Astrocyte of the cerebellum (primary cell): ENCODE data around the gene MTHFD1L.

Experiments used
- DNase-seq: peaks from one replicate; pipeline ENCODE4 v3.0.0-alpha.2; 2011; ENCODE audit warnings: low read depth
- H3K4me3 ChIP-seq: 2 replicates; pipeline ENCODE4 v1.5.1; 2011; ENCODE audit warnings: mild to moderate bottlenecking, low read depth, low read length, moderate library complexity
- in situ Hi-C: cut with HindIII; loops from 2 replicates; pipeline ENCODE4 v1.10.0; 2017; ENCODE audit warnings: low sequenced_read_pairs
- TF ChIP-seq, protein P1 (sequence below): IDR thresholded peaks from 2 replicates; pipeline ENCODE4 v1.5.1; 2012; ENCODE audit warnings: low read length, low read depth, moderate library complexity, mild to moderate bottlenecking; ENCODE audit errors: missing control alignments

Gene MTHFD1L

GRCh38 chr6:150878347-150879213 lies 13.1 kb downstream of the MTHFD1L start:
- no peak for DNase-seq
- TF ChIP-seq, protein P1, sequence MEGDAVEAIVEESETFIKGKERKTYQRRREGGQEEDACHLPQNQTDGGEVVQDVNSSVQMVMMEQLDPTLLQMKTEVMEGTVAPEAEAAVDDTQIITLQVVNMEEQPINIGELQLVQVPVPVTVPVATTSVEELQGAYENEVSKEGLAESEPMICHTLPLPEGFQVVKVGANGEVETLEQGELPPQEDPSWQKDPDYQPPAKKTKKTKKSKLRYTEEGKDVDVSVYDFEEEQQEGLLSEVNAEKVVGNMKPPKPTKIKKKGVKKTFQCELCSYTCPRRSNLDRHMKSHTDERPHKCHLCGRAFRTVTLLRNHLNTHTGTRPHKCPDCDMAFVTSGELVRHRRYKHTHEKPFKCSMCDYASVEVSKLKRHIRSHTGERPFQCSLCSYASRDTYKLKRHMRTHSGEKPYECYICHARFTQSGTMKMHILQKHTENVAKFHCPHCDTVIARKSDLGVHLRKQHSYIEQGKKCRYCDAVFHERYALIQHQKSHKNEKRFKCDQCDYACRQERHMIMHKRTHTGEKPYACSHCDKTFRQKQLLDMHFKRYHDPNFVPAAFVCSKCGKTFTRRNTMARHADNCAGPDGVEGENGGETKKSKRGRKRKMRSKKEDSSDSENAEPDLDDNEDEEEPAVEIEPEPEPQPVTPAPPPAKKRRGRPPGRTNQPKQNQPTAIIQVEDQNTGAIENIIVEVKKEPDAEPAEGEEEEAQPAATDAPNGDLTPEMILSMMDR: no peak
- in situ Hi-C loops: loop anchor here (25.0 kb wide), 1 partner anchor 134 kb away; no protein-coding TSS in a partner anchor
- no peak overlapping the region for H3K4me3 ChIP-seq

- DNase-seq: no peak
- TF ChIP-seq, protein P1: no peak
- no peak overlapping the region for H3K4me3 ChIP-seq
- in situ Hi-C loops: loop anchor here (25.0 kb wide), 1 partner anchor 132 kb away; no protein-coding TSS in a partner anchor
These were observed 14.8 kb downstream of the MTHFD1L start for GRCh38 chr6:150880336-150880735.

GRCh38 chr6:150881911-150882481 lies 16.5 kb downstream of the MTHFD1L start:
- DNase-seq: peak; percentile 73
- no peak overlapping the region for H3K4me3 ChIP-seq
- in situ Hi-C loops: loop anchor here (25.0 kb wide), 1 partner anchor 130 kb away; no protein-coding TSS in a partner anchor
- TF ChIP-seq, protein P1: no peak

GRCh38 chr6:150883521-150883920 lies 18.0 kb downstream of the MTHFD1L start:
- no peak for DNase-seq
- in situ Hi-C loops: loop anchor here (25.0 kb wide), 1 partner anchor 129 kb away; no protein-coding TSS in a partner anchor
- TF ChIP-seq, protein P1: no peak

GRCh38 chr6:150886155-150886554 lies 20.7 kb downstream of the MTHFD1L start:
- no peak for DNase-seq
- in situ Hi-C loops: loop anchor here (25.0 kb wide), 1 partner anchor 126 kb away; no protein-coding TSS in a partner anchor
- H3K4me3 ChIP-seq: no peak overlapping the region
- TF ChIP-seq, protein P1: no peak

More at GRCh38 chr6:150883521-150883920, 18.0 kb downstream of the MTHFD1L start:
- no peak overlapping the region for H3K4me3 ChIP-seq

GRCh38 chr6:150887978-150888563 lies 22.6 kb downstream of the MTHFD1L start:
- no peak for DNase-seq
- TF ChIP-seq, protein P1: no peak
- H3K4me3 ChIP-seq: no peak overlapping the region
- in situ Hi-C loops: loop anchor here (25.0 kb wide), 1 partner anchor 124 kb away; no protein-coding TSS in a partner anchor
